Skin epidermis (tissue), 12 donors: ENCODE measurements around the gene L1CAM.

Experiments
- H3K27ac ChIP-seq, 21 experiments: fragments of 200-600 bp; sonication (generic) in 11 of 21; one replicate each; pipeline ENCODE4 v1.5.0; 2020; ENCODE audit warnings: mild to moderate bottlenecking in 3 of 21, inconsistent platforms in 2 of 21, moderate library complexity in 2 of 21
- H3K4me3 ChIP-seq, 7 experiments: fragments of 200-600 bp; sonication (generic) in 2 of 7; one replicate each; pipeline ENCODE4 v1.5.0; 2020; ENCODE audit warnings: inconsistent platforms in 2 of 7, mild to moderate bottlenecking in 2 of 7, moderate library complexity in 1 of 7

The L1CAM gene

GRCh38 chrX:153926552-153926857 lies 40.5 kb upstream of the L1CAM start:
- peak overlapping the region; percentile 17 to 51 (median 39) for H3K4me3 ChIP-seq
- H3K27ac ChIP-seq, result peak overlapping the region; percentile 31 to 99 (median 94)

- Histone ChIP-seq H3K4me3 (peak within 1 kb of the TSS; percentile 31 to 51 (median 44)), H3K27ac (peak within 1 kb of the TSS; percentile 31 to 99 (median 94))
Observed at GRCh38 chrX:153925739-153926551, 40.0 kb upstream of the L1CAM start, which contains the start of gene ARHGAP4. ARHGAP4 (minus strand) TSS chrX:153926264; CDS start chrX:153926202, 62 bp downstream.

GRCh38 chrX:153925387-153925738 lies 39.4 kb upstream of the L1CAM start:
- Histone ChIP-seq H3K4me3 (peak overlapping the region; percentile 21 to 51 (median 39)), H3K27ac (peak overlapping the region in 15 of 21 experiments; percentile 54 to 99 (median 95))

DNA sequence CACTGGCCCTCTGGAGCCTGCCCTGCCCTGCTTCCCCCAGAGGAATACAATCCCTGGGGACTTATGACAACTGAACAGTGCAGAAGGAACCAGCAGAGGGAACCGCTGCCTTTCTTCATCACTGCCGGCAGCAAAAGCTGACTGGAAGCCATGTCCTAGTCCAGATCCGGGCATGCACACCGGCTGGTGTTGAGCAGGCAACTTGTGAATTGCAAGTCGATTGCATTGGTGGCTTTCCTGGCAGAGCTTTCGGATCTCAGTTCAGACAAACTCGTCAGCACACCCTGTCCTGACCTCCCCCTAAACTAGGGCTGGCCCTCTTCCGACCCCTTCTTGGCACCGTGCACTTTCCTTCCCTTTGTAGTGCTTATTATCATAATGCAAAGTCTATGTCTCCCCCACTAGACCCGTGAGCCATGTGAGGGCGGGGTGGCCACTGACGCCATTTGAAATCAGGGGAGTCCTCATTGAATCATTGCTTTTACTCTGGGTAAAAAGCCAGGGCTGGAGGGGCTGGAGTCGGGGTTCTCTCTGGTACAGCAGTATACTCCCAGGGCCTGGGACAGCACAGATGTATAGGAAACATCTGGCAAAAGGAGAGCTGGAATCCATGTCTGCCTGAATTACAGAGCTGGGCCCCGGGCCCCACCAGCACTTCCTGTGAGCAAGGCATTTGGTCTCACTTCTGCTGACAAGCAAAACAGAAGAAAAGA lies 38.3 kb upstream of the L1CAM start:
- peak overlapping the region in 15 of 21 experiments; percentile 11 to 99 (median 81) for H3K27ac ChIP-seq
- peak overlapping the region in 5 of 7 experiments; percentile 3 to 51 (median 13) for H3K4me3 ChIP-seq

DNA sequence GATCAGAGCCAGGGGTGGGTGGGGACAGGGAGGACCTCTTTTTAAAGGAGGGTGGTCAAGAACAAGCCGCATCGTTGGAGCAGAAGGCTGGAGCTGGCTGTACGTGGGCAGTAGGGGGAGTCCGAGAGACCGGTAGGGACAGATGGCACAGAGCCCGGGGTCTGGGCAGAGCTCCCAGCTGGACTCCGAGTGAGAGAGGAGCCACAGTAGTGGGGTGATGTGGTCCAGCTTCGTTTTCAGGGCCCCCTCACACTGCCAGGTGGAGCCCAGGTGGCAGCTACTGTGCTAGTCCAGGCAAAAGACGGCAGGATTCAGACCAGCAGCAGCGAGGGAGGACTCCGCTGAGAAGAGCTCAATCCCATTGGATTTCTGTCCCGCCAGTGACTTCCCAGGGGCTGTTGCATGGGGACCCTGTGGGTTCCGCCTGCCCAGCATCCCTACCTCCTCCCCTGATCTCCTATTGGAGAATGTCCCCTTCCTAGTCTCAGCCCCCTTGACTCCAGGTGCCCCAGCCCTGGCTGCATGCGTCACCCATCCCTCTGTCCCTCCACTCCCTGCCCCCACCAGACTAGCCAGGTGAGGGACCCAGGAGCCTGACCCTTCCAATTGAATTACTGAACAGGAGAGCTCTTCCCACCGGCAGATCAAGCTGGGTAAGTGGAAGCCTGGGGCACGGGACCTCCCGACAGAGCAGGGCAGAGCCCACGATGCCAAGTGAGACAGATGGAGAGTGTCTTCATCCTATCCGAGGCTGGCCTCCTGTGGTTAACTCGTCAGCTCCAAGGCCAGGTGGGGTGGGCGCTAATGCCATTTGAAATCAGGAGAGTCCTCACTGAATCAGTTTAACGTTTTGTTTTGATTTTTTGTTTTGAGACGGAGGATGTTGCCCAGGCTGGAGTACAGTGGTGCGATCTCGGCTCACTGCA lies 37.2 kb upstream of the L1CAM start:
- H3K4me3 ChIP-seq, result peak overlapping the region in 1 of 7 experiments; percentile 9
- peak overlapping the region in 8 of 21 experiments; percentile 12 to 97 (median 66) for H3K27ac ChIP-seq

DNA sequence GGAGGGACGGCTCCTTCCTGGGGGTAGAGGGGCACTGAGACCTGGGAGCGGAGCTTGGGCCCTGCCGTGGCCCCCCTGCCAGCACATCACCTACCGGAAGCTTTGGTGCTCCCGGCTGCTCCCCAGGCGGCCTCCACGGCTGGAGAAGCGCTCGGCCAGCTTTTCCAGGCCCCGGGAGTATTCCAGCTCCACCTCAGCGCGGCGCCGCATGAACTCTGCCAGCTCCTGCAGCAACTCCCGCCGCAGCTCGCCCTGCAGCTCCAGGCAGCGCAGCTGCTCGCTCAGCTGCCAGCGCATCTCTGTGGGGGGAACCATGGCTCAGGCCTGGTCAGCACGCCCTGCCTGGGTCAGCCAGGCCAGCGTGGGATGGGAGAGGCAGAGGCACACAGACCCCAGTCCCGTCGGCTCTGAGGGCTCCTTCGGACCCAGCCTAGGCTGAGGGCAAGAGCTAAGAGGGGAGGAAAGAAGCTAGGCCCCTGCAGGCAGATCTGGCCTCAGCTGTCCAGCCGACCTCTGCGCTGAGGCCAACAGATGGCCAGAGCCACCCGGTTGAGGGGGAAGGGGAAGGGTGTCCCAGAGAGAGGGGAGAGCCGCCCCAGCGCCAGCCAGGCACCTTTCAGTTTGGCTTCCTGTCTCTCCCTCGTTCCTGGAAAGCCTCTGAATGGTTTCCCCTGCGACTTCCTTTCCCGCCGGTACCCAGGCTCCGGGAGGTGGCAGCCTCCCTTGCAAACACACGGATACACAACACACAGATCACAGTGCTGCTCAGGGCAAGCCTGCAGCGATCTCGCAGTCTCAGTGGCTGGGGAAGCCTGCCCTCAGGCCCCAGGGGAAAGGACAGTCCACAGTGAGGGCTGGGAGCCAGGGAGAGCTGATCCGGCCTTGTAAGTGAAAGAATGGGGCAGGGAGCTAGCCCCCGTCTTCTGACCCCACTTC lies 35.8 kb upstream of the L1CAM start:
- Histone ChIP-seq H3K27ac (peak overlapping the region in 5 of 21 experiments; percentile 7 to 37 (median 9)), H3K4me3 (peak overlapping the region in 1 of 7 experiments; percentile 5)

- Histone ChIP-seq H3K27ac (no peak overlapping the region), H3K4me3 (no peak overlapping the region)
Observed at GRCh38 chrX:153921070-153921469, 35.1 kb upstream of the L1CAM start.

DNA sequence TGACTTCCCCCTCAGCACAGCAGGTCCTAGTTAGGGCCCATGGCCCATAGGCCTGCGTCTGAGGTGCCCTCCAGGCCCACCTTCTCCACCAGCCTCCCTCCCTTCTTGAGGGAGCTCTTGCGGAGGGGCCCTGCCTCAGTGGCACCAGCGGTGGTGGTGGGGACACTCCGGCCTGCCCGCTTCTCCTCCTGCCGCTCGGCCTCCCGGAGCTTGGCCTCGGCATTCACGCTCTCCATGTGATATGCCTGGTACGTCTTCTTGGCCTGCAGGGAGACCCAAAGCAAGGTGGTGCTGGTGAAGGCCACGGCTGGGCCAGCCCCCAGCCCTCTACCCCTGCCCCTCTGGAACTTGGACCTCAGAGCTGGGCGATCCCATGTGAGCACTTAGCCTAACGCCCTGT lies 34.6 kb upstream of the L1CAM start:
- Histone ChIP-seq H3K27ac (no peak overlapping the region), H3K4me3 (no peak overlapping the region)

- Histone ChIP-seq H3K27ac (no peak overlapping the region), H3K4me3 (no peak overlapping the region)
Observed at GRCh38 chrX:153919281-153919680, 33.3 kb upstream of the L1CAM start.

- Histone ChIP-seq H3K27ac (no peak overlapping the region), H3K4me3 (no peak overlapping the region)
Observed at GRCh38 chrX:153917869-153918268, 31.9 kb upstream of the L1CAM start.

DNA sequence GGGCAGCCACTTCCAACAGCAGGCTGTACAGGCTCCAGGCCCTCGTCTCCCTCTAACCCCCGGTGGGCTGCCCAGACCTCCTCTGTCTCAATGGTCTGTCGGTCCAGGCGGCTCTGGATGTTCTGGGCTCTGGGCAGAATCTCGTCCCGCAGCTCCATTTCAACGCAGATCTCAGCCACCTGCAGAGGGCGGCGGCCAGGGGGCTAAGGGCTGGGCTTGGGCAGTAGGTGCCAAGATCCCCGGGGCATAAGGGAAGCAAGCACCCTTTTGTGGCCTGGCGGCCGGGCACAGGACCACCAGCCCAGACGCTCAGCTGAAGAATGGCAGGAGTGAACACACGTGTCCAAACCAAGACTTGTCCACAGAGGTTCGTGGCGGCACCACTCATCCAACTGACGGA lies 27.7 kb upstream of the L1CAM start:
- Histone ChIP-seq H3K27ac (no peak overlapping the region), H3K4me3 (no peak overlapping the region)

DNA sequence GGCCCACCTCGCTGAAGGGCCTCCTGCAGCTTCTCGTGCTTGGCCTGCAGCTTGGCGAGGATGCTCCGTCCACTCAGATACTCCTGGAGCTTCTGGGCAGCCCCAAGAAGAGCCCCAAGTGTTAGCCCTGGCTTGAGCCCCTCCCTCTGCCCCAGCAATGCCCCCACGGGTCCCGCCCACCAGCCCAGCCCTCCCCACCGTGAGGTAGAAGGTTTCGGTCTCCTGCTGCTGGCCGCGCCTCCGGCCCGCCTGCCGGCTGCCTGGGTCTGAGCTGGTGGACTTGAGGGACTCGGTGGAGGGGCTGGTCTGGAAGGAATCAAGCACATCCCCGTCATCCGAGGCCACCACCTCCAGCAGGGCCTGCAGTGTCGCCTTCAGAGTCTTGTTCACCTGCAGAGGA lies 27.2 kb upstream of the L1CAM start:
- Histone ChIP-seq H3K27ac (no peak overlapping the region), H3K4me3 (no peak overlapping the region)

DNA sequence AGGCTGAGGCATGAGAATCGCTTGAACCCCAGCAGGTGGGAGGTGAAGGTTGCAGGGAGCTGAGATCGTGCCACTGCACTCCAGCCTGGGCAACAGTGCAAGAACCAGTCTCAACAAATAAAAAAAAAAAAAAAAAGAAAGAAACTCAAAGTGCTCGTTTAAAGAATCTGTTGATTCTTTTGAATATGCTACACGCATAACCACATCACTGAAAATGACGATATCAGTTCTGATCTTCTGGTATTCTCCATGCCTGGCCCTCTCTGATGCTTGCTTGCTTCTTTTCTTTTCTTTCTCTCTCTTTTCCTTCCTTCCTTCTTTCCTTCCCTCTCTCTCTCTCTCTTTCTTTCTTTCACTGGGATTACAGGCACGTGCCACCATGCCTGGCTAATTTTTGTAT lies 25.8 kb upstream of the L1CAM start:
- H3K27ac ChIP-seq, result no peak overlapping the region
- no peak overlapping the region for H3K4me3 ChIP-seq

DNA sequence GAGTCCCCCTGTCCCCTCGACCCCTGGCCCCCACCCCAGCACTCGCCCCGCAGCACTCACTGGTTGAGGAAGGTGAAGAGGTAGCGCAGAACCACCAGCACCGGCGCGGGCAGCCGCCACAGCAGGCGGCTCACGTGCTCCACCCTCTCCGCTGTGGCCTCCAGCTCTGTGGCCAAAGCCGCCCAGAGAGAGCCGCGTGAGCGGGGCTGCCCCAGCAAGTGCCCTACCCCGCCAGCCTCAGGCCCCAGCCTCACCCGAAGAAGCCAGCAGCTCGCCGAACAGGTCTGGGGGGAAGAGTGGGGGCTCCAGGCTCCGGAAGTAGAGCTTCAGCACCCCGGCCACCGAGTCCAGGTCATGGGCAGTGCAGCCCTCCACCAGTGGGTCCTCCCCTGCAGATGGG lies 24.5 kb upstream of the L1CAM start:
- Histone ChIP-seq H3K4me3 (no peak overlapping the region), H3K27ac (no peak overlapping the region)

GRCh38 chrX:153909980-153910360 lies 24.0 kb upstream of the L1CAM start:
- no peak overlapping the region for H3K27ac ChIP-seq
- H3K4me3 ChIP-seq, result no peak overlapping the region

DNA sequence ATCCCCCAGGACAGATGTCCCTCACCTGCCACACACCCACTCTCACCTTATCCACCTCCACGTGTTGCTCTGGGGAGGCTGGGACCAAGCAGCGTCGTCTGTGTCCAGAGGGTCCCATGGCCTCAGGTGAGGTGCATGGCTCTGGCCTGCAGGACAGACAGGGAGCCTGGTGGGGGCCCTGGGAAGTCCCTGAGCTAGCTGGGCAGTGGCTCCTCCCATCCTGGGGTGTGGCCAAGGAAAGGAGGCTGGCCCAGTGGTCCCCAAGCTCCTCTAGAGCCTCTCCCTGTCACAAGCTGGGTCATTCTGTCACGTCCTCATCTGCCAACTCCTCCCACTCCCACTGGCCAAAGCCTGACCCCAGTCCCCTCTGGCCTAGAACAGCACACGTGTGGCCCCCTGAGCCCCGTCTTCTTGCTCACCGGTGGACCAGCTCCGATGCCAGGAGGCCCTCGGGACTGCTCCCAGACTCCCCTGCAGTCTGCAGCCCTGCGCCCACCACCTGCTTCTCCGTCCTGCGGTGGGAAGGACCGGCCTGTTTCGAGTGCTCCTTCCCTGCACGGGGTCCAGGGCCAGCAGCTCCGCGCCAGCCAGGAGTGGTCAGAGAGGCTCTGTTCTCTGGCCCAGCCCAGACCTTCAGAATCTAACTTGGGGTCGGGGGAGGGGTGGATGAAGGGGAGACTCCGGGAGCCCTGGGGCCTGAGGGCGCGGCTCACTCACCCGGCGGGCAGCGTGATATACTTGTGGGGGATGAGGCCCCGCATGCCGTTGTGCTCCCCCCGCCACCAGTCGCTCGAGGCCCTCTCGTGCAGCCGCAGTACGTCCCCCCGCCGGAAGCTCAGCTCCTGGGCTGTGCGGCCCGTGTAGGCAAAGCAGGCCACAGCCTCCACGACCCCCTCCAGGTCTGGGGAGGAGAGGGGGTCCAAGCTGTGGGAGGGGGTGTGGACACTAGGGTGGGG lies 23.3 kb upstream of the L1CAM start:
- Histone ChIP-seq H3K4me3 (no peak overlapping the region), H3K27ac (no peak overlapping the region)

DNA sequence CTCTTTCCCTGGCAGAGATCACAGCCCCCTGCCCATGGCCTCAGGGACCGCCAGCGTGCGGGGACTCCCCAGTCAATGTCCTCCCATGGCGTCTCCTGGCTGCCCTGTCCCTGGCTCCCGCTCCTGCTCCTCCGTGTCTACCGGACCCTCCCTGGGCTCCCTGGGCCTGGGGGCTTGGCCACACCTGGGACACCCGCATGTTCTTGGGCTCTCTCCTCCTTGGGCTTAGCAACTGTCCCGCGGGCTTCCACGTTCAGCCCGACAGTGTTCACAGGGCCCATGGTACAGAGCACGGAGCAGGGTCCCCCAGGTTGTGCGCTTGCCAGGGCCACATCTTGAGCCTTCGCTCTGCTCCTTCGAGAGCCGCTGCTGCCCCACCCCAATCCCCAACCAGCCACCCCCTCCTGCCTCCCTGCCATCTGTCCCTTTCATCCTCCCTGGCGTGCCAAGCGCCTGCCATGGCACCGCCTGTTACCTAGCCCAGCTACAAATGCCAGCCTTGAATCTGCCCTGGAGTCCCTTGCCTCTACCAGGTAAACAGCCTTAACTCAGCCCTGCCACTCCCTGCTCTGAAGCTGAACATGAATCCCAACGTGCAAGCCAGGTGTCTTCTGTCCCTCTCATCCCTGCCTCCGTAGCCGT lies 22.4 kb upstream of the L1CAM start:
- H3K27ac ChIP-seq, result no peak overlapping the region
- no peak overlapping the region for H3K4me3 ChIP-seq
